Caco-2 (cell line): ENCODE data around the gene ARIH1. TPM values are rescaled to one million over a fixed set of nuclear protein-coding genes. Genes with fewer than 3 reads are reported as not detected.

Experiments
- BruUV-seq: library from RNA; stranded (reverse); fragments of 400-500 nt; replicated peaks from 2 replicates; lab custom pipeline; 2021; lab: Mats Ljungman, UMichigan
- CTCF ChIA-PET: fragments of 300-600 bp; sonication (Branson Sonifier 250); formaldehyde crosslinking; loops from one replicate; lab custom pipeline; 2022; ENCODE audit warnings: antibody characterized with exemption; lab: Charles Lee
- POLR2A ChIA-PET: fragments of 300-600 bp; sonication (Branson Sonifier 250); formaldehyde crosslinking; loops from one replicate; lab custom pipeline; 2022; ENCODE audit warnings: antibody characterized with exemption; lab: Charles Lee
- DNase-seq, 2 experiments: peaks; one replicate each; pipeline versions ENCODE4 v3.0.0 to v3.0.0-alpha.2; 2020 to 2022
- H3K27me3 ChIP-seq: replicated peaks from 2 replicates; pipeline ENCODE4 v1.6.0; 2011; ENCODE audit warnings: low read length; ENCODE audit not compliant: control insufficient read depth, insufficient read depth
- H3K36me3 ChIP-seq: 2 replicates; pipeline ENCODE4 v1.5.1; 2011; ENCODE audit warnings: low read length; ENCODE audit not compliant: control insufficient read depth, insufficient read depth
- H3K4me1 ChIP-seq: fragments of 250-450 bp; sonication (Bioruptor Pico); 2 replicates; pipeline ENCODE4 v1.5.1; 2020; ENCODE audit warnings: mild to moderate bottlenecking
- H3K4me3 ChIP-seq: 2 replicates; pipeline ENCODE4 v1.5.1; 2011; ENCODE audit warnings: low read depth, mild to moderate bottlenecking, control low read depth, low read length
- H3K9me3 ChIP-seq: fragments of 250-450 bp; sonication (Bioruptor Pico); 2 replicates; pipeline ENCODE4 v1.5.1; 2020; ENCODE audit warnings: mild to moderate bottlenecking, moderate library complexity
- H3K27ac Mint-ChIP-seq: one replicate; pipeline ENCODE4 v1.8.0; 2022; ENCODE audit warnings: mixed read lengths; ENCODE audit not compliant: unreplicated experiment
- H3K27me3 Mint-ChIP-seq: one replicate; pipeline ENCODE4 v1.8.0; 2022; ENCODE audit warnings: mixed read lengths; ENCODE audit not compliant: insufficient read depth, unreplicated experiment
- H3K36me3 Mint-ChIP-seq: one replicate; pipeline ENCODE4 v1.8.0; 2022; ENCODE audit warnings: mild to moderate bottlenecking, mixed read lengths; ENCODE audit not compliant: insufficient read depth, unreplicated experiment
- H3K4me1 Mint-ChIP-seq: one replicate; pipeline ENCODE4 v1.8.0; 2022; ENCODE audit warnings: low read depth, mixed read lengths; ENCODE audit not compliant: unreplicated experiment
- H3K4me3 Mint-ChIP-seq: one replicate; pipeline ENCODE4 v1.8.0; 2022; ENCODE audit warnings: mild to moderate bottlenecking, moderate library complexity, mixed read lengths; ENCODE audit not compliant: unreplicated experiment
- H3K9me3 Mint-ChIP-seq: one replicate; pipeline ENCODE4 v1.8.0; 2022; ENCODE audit warnings: mixed read lengths; ENCODE audit not compliant: unreplicated experiment
- CTCF ChIP-seq, 2 experiments: fragments of 200-600 bp in 1 of 2; IDR thresholded peaks; 1 replicate in 1 of 2; 2 replicates in 1 of 2; pipeline versions ENCODE4 v1.5.1 to v1.8.0; 2011 to 2022; ENCODE audit warnings: antibody characterized with exemption in 1 of 2, control low read depth in 1 of 2, inconsistent platforms in 1 of 2, low read depth in 1 of 2, low read length in 1 of 2, mild to moderate bottlenecking in 1 of 2, moderate library complexity in 1 of 2; ENCODE audit not compliant: insufficient read depth in 1 of 2, severe bottlenecking in 1 of 2, unreplicated experiment in 1 of 2
- intact Hi-C: fragments of 100-400 bp; cut with micrococcal nuclease; formaldehyde crosslinking; loops from one replicate; pipeline ENCODE4 v1.10.0; 2022; ENCODE audit not compliant: unreplicated experiment
- total RNA-seq: library from RNA; stranded (reverse); gene quantifications from 2 replicates; pipeline ENCODE4 v1.2.3, GENCODE V29; 2022

ARIH1 gene
- total RNA-seq, 1 experiment from 2014 or later = 126 TPM

DNA sequence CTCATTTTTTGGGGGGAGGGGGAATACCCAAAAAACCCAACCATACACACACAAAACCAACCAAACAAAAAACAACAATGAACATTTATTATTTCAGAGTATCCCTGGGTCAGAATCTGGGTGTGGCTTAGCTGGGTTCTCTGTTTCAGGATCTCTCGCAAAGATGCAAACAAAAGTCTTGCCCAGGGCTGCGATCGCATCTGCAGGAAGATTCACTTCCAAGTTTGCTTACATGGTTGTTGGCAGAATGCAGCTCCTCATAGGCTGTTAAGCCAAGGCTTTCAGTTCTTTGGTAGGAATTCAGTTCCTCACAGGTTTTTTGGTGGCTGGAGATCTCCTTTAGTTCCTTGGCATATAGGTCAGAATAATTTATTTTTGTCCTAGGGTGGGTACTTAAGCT, 13.7 kb upstream of the ARIH1 start:
- intact Hi-C loops = no loop called here

DNA sequence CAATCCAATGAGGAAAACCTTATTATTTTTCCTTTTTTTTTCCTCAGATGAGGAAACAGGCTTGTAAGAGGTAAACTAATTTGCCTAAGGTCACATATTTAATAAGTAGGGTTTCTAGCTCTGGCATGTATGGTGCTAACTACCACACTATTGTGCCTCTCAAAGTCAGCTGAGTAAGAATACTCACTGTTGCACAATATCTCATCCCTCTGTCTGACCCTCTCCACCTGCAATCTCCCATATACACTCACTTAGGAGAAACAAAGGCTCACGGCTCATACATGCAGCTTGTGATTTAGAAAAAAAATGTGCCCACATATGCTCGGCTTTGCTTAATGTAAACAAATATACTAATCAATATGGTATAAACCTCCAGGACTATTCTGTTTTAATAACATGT, 10.4 kb upstream of the ARIH1 start:
- intact Hi-C loops = no loop called here
- Histone ChIP-seq H3K27me3 (no peaks in the 10 kb centered on the region), H3K9me3 (no peaks in the 10 kb centered on the region), H3K36me3 (no peaks in the 10 kb centered on the region), H3K4me3 (no peak overlapping the region), H3K4me1 (no peaks in the 10 kb centered on the region)
- H3K4me1 Mint-ChIP-seq = no peaks in the 10 kb centered on the region
- H3K4me3 Mint-ChIP-seq = no peak overlapping the region
- POLR2A ChIA-PET = no interaction called here
- H3K36me3 Mint-ChIP-seq = no peaks in the 10 kb centered on the region
- no peak for TF ChIP-seq CTCF (IDR thresholded peaks at IDR 0.05; ENCODE audit: insufficient read depth in 1 of 2, low read depth in 1 of 2, low read length in 1 of 2, severe bottlenecking in 1 of 2, unreplicated experiment in 1 of 2)
- no peaks in the 10 kb centered on the region for H3K27me3 Mint-ChIP-seq
- BruUV-seq = no TSS peak
- CTCF ChIA-PET = no interaction called here
- H3K9me3 Mint-ChIP-seq = no peaks in the 10 kb centered on the region
- DNase-seq = no peak
- no peak overlapping the region for H3K27ac Mint-ChIP-seq

More for the DNA sequence above, 13.7 kb upstream of the ARIH1 start:
- H3K4me1 Mint-ChIP-seq = no peaks in the 10 kb centered on the region
- ChIA-PET POLR2A (interaction anchor here (0.6 kb wide), 1 partner anchor 12 kb away, joined by 3 read pairs; no protein-coding TSS in a partner anchor), CTCF (no interaction called here)
- no peak overlapping the region for H3K27ac Mint-ChIP-seq
- H3K27me3 Mint-ChIP-seq = no peaks in the 10 kb centered on the region
- Histone ChIP-seq H3K9me3 (no peaks in the 10 kb centered on the region), H3K4me1 (no peaks in the 10 kb centered on the region), H3K4me3 (no peak overlapping the region), H3K36me3 (no peaks in the 10 kb centered on the region), H3K27me3 (no peaks in the 10 kb centered on the region)
- no peaks in the 10 kb centered on the region for H3K36me3 Mint-ChIP-seq
- DNase-seq = no peak
- no TSS peak for BruUV-seq
- TF ChIP-seq CTCF (IDR thresholded peaks at IDR 0.05; ENCODE audit: insufficient read depth in 1 of 2, low read depth in 1 of 2, low read length in 1 of 2, severe bottlenecking in 1 of 2, unreplicated experiment in 1 of 2) = no peak
- no peak overlapping the region for H3K4me3 Mint-ChIP-seq
- H3K9me3 Mint-ChIP-seq = no peaks in the 10 kb centered on the region

DNA sequence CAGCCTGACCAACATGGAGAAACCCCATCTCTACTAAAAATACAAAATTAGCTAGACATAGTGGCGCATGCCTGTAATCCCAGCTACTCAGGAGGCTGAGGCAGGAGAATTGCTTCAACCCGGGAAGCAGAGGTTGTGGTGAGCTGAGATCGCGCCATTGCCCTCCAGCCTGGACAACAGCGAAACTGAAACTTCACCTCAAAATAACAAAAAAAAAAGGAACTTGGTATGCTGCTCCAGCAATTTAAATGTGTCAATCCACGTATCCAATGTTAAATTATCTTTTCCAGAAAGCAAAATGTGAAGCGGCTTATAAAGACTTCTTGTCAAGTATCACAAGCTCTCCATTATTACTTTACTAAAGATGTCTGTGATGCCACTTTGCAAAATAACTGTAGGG, 9.9 kb upstream of the ARIH1 start:
- TF ChIP-seq CTCF (IDR thresholded peaks at IDR 0.05; ENCODE audit: insufficient read depth in 1 of 2, low read depth in 1 of 2, low read length in 1 of 2, severe bottlenecking in 1 of 2, unreplicated experiment in 1 of 2) = no peak
- no peaks in the 10 kb centered on the region for H3K9me3 Mint-ChIP-seq
- CTCF ChIA-PET = no interaction called here

More for the DNA sequence above, 9.9 kb upstream of the ARIH1 start:
- H3K27me3 Mint-ChIP-seq = no peaks in the 10 kb centered on the region
- POLR2A ChIA-PET = no interaction called here
- DNase-seq = no peak
- no peaks in the 10 kb centered on the region for H3K36me3 ChIP-seq
- H3K36me3 Mint-ChIP-seq = no peaks in the 10 kb centered on the region
- no peaks in the 10 kb centered on the region for H3K4me1 ChIP-seq
- no peak overlapping the region for H3K4me3 Mint-ChIP-seq
- H3K27me3 ChIP-seq = no peaks in the 10 kb centered on the region
- BruUV-seq = no TSS peak
- no peaks in the 10 kb centered on the region for H3K9me3 ChIP-seq
- intact Hi-C loops = no loop called here
- H3K27ac Mint-ChIP-seq = no peak overlapping the region
- H3K4me1 Mint-ChIP-seq = no peaks in the 10 kb centered on the region
- no peak overlapping the region for H3K4me3 ChIP-seq
